OCI-LY7 (cell line): ENCODE data around the gene GNB1.

ENCODE experiments used
- EZH2phosphoT487 ChIP-seq: fragments of 200-600 bp; sonication (generic); IDR thresholded peaks from 2 replicates; pipeline ENCODE4 v1.6.1; 2018; ENCODE audit warnings: low read depth, borderline replicate concordance, mild to moderate bottlenecking, mixed run types, antibody characterized with exemption, low read length, moderate library complexity, mixed read lengths
- TF ChIP-seq, protein P1 (sequence below): fragments of 200-600 bp; sonication (generic); conservative IDR thresholded peaks from 2 replicates; pipeline ENCODE4 v1.5.1; 2014; ENCODE audit warnings: mild to moderate bottlenecking, antibody characterized with exemption, low read length, moderate library complexity, mixed read lengths

DNA sequence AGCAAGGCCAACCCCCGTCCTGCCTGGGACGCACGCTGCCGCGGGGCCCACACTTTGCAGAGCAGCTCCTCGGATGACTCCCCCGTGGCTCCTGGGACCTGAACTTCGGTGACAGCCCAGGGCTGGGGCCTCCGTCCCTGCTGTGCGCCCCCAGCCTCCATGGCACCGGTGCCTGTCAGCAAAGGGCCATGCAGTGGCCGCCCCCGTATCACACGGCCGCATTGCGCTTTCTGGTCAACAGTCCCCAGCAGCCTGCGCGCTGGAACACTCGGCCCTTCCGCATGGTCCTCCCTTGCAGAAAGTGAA, 130.6 kb downstream of the GNB1 start:
- TF ChIP-seq, protein P1, sequence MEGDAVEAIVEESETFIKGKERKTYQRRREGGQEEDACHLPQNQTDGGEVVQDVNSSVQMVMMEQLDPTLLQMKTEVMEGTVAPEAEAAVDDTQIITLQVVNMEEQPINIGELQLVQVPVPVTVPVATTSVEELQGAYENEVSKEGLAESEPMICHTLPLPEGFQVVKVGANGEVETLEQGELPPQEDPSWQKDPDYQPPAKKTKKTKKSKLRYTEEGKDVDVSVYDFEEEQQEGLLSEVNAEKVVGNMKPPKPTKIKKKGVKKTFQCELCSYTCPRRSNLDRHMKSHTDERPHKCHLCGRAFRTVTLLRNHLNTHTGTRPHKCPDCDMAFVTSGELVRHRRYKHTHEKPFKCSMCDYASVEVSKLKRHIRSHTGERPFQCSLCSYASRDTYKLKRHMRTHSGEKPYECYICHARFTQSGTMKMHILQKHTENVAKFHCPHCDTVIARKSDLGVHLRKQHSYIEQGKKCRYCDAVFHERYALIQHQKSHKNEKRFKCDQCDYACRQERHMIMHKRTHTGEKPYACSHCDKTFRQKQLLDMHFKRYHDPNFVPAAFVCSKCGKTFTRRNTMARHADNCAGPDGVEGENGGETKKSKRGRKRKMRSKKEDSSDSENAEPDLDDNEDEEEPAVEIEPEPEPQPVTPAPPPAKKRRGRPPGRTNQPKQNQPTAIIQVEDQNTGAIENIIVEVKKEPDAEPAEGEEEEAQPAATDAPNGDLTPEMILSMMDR = no peak
- no peak for TF ChIP-seq EZH2phosphoT487
